Ectodermal cell (in vitro differentiated cells): ENCODE data around the gene CFI.

ENCODE experiments used
- H3K27ac ChIP-seq: 2 replicates; pipeline ENCODE4 v1.7.0; 2013; ENCODE audit warnings: mild to moderate bottlenecking, low read depth, low read length; ENCODE audit not compliant: insufficient read depth, poor library complexity, severe bottlenecking
- H3K27me3 ChIP-seq: 2 replicates; pipeline ENCODE4 v1.7.0; 2013; ENCODE audit warnings: mild to moderate bottlenecking, low read length; ENCODE audit not compliant: insufficient read depth, control insufficient read depth, poor library complexity, severe bottlenecking
- H3K36me3 ChIP-seq: one replicate; pipeline ENCODE4 v1.7.0; 2013; ENCODE audit warnings: low read length; ENCODE audit not compliant: control insufficient read depth, insufficient read depth
- H3K4me1 ChIP-seq: one replicate; pipeline ENCODE4 v1.7.0; 2013; ENCODE audit warnings: low read length; ENCODE audit not compliant: control insufficient read depth, insufficient read depth
- H3K4me3 ChIP-seq: 2 replicates; pipeline ENCODE4 v1.7.0; 2013; ENCODE audit warnings: low read depth, low read length, control low read depth; ENCODE audit not compliant: insufficient read depth
- H3K9me3 ChIP-seq: 2 replicates; pipeline ENCODE4 v1.7.0; 2013; ENCODE audit warnings: mild to moderate bottlenecking, low read length, moderate library complexity; ENCODE audit not compliant: control insufficient read depth
- WGBS, 2 experiments: methylation state at CpG; one replicate each; pipeline ENCODE4 v1.1.7; 2013; ENCODE audit warnings: missing lambda C conversion rate in 2 of 2; 5-methylcytosine and 5-hydroxymethylcytosine counted together

CFI gene

GRCh38 chr4:109698656-109699055, 103.1 kb downstream of the CFI start:
- peaks cover 9% of the 10 kb centered on the region for H3K4me1 ChIP-seq
- H3K27me3 ChIP-seq = no peaks in the 10 kb centered on the region
- H3K36me3 ChIP-seq = peaks cover 13% of the 10 kb centered on the region
- no peak overlapping the region for H3K4me3 ChIP-seq
- no peak overlapping the region for H3K27ac ChIP-seq
- H3K9me3 ChIP-seq = no peaks in the 10 kb centered on the region
- 95 to 100% methylated on average over 1 of the region's 1 CpG for WGBS, 2 experiments

GRCh38 chr4:109691411-109691920, 110.3 kb downstream of the CFI start:
- WGBS, 2 experiments = 94 to 100% methylated on average over 1 of the region's 1 CpG
- Histone ChIP-seq H3K9me3 (no peaks in the 10 kb centered on the region), H3K27me3 (no peaks in the 10 kb centered on the region), H3K4me3 (no peak overlapping the region), H3K27ac (no peak overlapping the region), H3K36me3 (peaks cover 24% of the 10 kb centered on the region), H3K4me1 (no peaks in the 10 kb centered on the region)
